H1 (cell line): ENCODE data around the gene WIPF3. TPM values are rescaled to one million over a fixed set of nuclear protein-coding genes. Genes with fewer than 3 reads are reported as not detected.

Experiments
- CTCF ChIA-PET: fragments of 300-600 bp; sonication (Branson Sonifier 250); formaldehyde crosslinking; loops from one replicate; lab custom pipeline; 2021; ENCODE audit not compliant: partially characterized antibody; lab: Charles Lee
- POLR2A ChIA-PET: fragments of 300-600 bp; sonication (Branson Sonifier 250); formaldehyde crosslinking; loops from one replicate; lab custom pipeline; 2021; ENCODE audit warnings: inconsistent platforms; ENCODE audit not compliant: partially characterized antibody; lab: Charles Lee
- DNase-seq, 2 experiments: peaks; one replicate each; pipeline versions ENCODE4 v3.0.0 to v3.0.0-alpha.2; 2010 to 2022; ENCODE audit warnings: low spot score in 2 of 2, low read depth in 1 of 2, mixed read lengths in 1 of 2
- FAIRE-seq: peaks from 2 replicates; lab custom pipeline; 2011; peaks lifted over from hg19 to GRCh38; lab: Jason Lieb, UNC
- H2AFZ ChIP-seq: 2 replicates; pipeline ENCODE4 v1.8.1; 2012; ENCODE audit warnings: low read length, inconsistent platforms
- H2AK5ac ChIP-seq: 2 replicates; pipeline ENCODE4 v1.6.1; 2013; ENCODE audit warnings: low read depth, low read length
- H2BK120ac ChIP-seq: replicated peaks from 2 replicates; pipeline ENCODE3; 2013; ENCODE audit warnings: low read depth, low read length, inconsistent platforms
- H2BK12ac ChIP-seq: 2 replicates; pipeline ENCODE4 v1.6.1; 2013; ENCODE audit warnings: low read depth, low read length
- H2BK15ac ChIP-seq: 2 replicates; pipeline ENCODE4 v1.6.1; 2013; ENCODE audit warnings: low read length
- H2BK20ac ChIP-seq: 2 replicates; pipeline ENCODE4 v1.6.1; 2013; ENCODE audit warnings: low read length
- H2BK5ac ChIP-seq: 2 replicates; pipeline ENCODE4 v1.6.1; 2013; ENCODE audit warnings: low read depth, low read length
- H3K14ac ChIP-seq: 2 replicates; pipeline ENCODE4 v1.6.1; 2013; ENCODE audit warnings: inconsistent platforms; ENCODE audit not compliant: insufficient read length
- H3K18ac ChIP-seq: 2 replicates; pipeline ENCODE4 v1.6.1; 2013; ENCODE audit warnings: low read length; ENCODE audit errors: extremely low read depth
- H3K23ac ChIP-seq: 2 replicates; pipeline ENCODE4 v1.6.1; 2013; ENCODE audit warnings: inconsistent platforms; ENCODE audit not compliant: insufficient read length
- H3K23me2 ChIP-seq: 2 replicates; pipeline ENCODE4 v1.6.1; 2013; ENCODE audit warnings: low read depth, low read length
- H3K27ac ChIP-seq: 2 replicates; pipeline ENCODE4 v1.6.1; 2011; ENCODE audit warnings: low read depth, low read length, inconsistent platforms
- H3K27me3 ChIP-seq, 4 experiments: replicated peaks in 1 of 4; 1 replicate in 1 of 4; 2 replicates in 3 of 4; pipeline versions ENCODE4 v1.6.1 to v1.8.1; 2011 to 2013; ENCODE audit warnings: low read length in 3 of 4, mild to moderate bottlenecking in 3 of 4, inconsistent platforms in 2 of 4, mixed read lengths in 2 of 4, moderate library complexity in 1 of 4; ENCODE audit not compliant: control insufficient read depth in 3 of 4, insufficient read depth in 3 of 4; ENCODE audit errors: extremely low read depth in 1 of 4
- H3K36me3 ChIP-seq, 4 experiments: 2 replicates each; pipeline versions ENCODE4 v1.6.1 to v1.8.1; 2011 to 2013; ENCODE audit warnings: mild to moderate bottlenecking in 4 of 4, low read length in 3 of 4, moderate library complexity in 2 of 4, control low read depth in 1 of 4, inconsistent platforms in 1 of 4; ENCODE audit not compliant: insufficient read depth in 4 of 4, control insufficient read depth in 2 of 4
- H3K4ac ChIP-seq: replicated peaks from 2 replicates; pipeline ENCODE3; 2013; ENCODE audit warnings: low read length, low read depth, mixed read lengths, inconsistent platforms; ENCODE audit not compliant: insufficient read length
- H3K4me1 ChIP-seq, 4 experiments: replicated peaks in 1 of 4; 1 replicate in 1 of 4; 2 replicates in 3 of 4; pipeline versions ENCODE4 v1.6.1 to v1.8.1; 2011 to 2013; ENCODE audit warnings: low read length in 3 of 4, inconsistent platforms in 2 of 4, mixed read lengths in 1 of 4; ENCODE audit not compliant: insufficient read depth in 4 of 4, control insufficient read depth in 3 of 4
- H3K4me2 ChIP-seq, 2 experiments: 2 replicates each; pipeline versions ENCODE4 v1.6.1 to v1.8.1; 2011 to 2013; ENCODE audit warnings: low read depth in 2 of 2, low read length in 2 of 2, control low read depth in 1 of 2, inconsistent platforms in 1 of 2, mild to moderate bottlenecking in 1 of 2; ENCODE audit not compliant: insufficient read depth in 1 of 2
- H3K4me3 ChIP-seq, 4 experiments: fragments of 200-600, 300-600 bp in 1 of 4; sonication (generic), shearing (Covaris generic), sonication (Bioruptor Twin) in 1 of 4; 2 replicates each; pipeline versions ENCODE4 v1.5.1 to v1.8.1; 2011 to 2016; ENCODE audit warnings: low read length in 4 of 4, low read depth in 3 of 4, control low read depth in 2 of 4, inconsistent platforms in 2 of 4, mild to moderate bottlenecking in 2 of 4, mixed read lengths in 1 of 4, moderate library complexity in 1 of 4; ENCODE audit not compliant: insufficient read depth in 2 of 4; ENCODE audit errors: extremely low read depth in 1 of 4
- H3K56ac ChIP-seq: replicated peaks from 2 replicates; pipeline ENCODE3; 2013; ENCODE audit warnings: low read depth, mild to moderate bottlenecking, mixed read lengths, low read length, inconsistent platforms; ENCODE audit not compliant: insufficient read length
- H3K79me1 ChIP-seq: 2 replicates; pipeline ENCODE4 v1.6.1; 2013; ENCODE audit warnings: low read depth, low read length, control low read depth
- H3K79me2 ChIP-seq, 2 experiments: 2 replicates each; pipeline versions ENCODE4 v1.6.1 to v1.8.1; 2012 to 2013; ENCODE audit warnings: low read length in 2 of 2, mild to moderate bottlenecking in 2 of 2, inconsistent platforms in 1 of 2; ENCODE audit not compliant: insufficient read depth in 2 of 2, control insufficient read depth in 1 of 2
- H3K9ac ChIP-seq, 4 experiments: replicated peaks in 1 of 4; 1 replicate in 1 of 4; 2 replicates in 3 of 4; pipeline versions ENCODE4 v1.6.1 to v1.8.1; 2011 to 2013; ENCODE audit warnings: low read depth in 3 of 4, low read length in 3 of 4, control low read depth in 2 of 4, mild to moderate bottlenecking in 2 of 4, moderate library complexity in 2 of 4, inconsistent platforms in 1 of 4; ENCODE audit errors: extremely low read depth in 1 of 4
- H3K9me3 ChIP-seq, 2 experiments: 2 replicates each; pipeline versions ENCODE4 v1.6.1 to v1.8.1; 2012 to 2013; ENCODE audit warnings: mild to moderate bottlenecking in 2 of 2, moderate library complexity in 2 of 2, control low read depth in 1 of 2, inconsistent platforms in 1 of 2, low read depth in 1 of 2, low read length in 1 of 2, mixed read lengths in 1 of 2; ENCODE audit not compliant: insufficient read depth in 2 of 2
- H4K20me1 ChIP-seq, 2 experiments: replicated peaks in 1 of 2; 2 replicates each; pipeline versions ENCODE3 to v1.8.1; 2011 to 2013; ENCODE audit warnings: inconsistent platforms in 2 of 2, low read length in 2 of 2, mild to moderate bottlenecking in 1 of 2; ENCODE audit not compliant: insufficient read depth in 2 of 2, control insufficient read depth in 1 of 2
- H4K5ac ChIP-seq: 2 replicates; pipeline ENCODE4 v1.6.1; 2013; ENCODE audit warnings: low read length, low read depth, mixed read lengths, inconsistent platforms; ENCODE audit not compliant: insufficient read length
- H4K8ac ChIP-seq: 2 replicates; pipeline ENCODE4 v1.8.0; 2013; ENCODE audit warnings: mild to moderate bottlenecking, moderate library complexity, low read length, inconsistent platforms; ENCODE audit not compliant: insufficient read depth; ENCODE audit errors: extremely low read depth
- H4K91ac ChIP-seq: replicated peaks from 2 replicates; pipeline ENCODE3; 2013; ENCODE audit warnings: low read length, mixed read lengths, inconsistent platforms; ENCODE audit not compliant: insufficient read length
- ASH2L ChIP-seq: fragments of 200-600, 300-600 bp; sonication (generic); IDR thresholded peaks from one replicate; pipeline ENCODE4 v1.7.1; 2017; ENCODE audit warnings: low read length
- CBX8 ChIP-seq: fragments of 300-800, 300-1000 bp; sonication (generic); IDR thresholded peaks from 2 replicates; pipeline ENCODE4 v1.7.1; 2016; ENCODE audit warnings: low read depth, low read length, borderline replicate concordance
- CHD1 ChIP-seq: IDR thresholded peaks from 2 replicates; pipeline ENCODE4 v1.6.1; 2012; ENCODE audit warnings: low read depth, low read length, improper control_type of control experiment
- CREB1 ChIP-seq: IDR thresholded peaks from 2 replicates; pipeline ENCODE4 v1.6.1; 2012; ENCODE audit warnings: inconsistent platforms
- GABPA ChIP-seq: IDR thresholded peaks from 2 replicates; pipeline ENCODE4 v1.6.1; 2011; ENCODE audit warnings: mild to moderate bottlenecking, low read length, moderate library complexity, borderline replicate concordance; ENCODE audit not compliant: insufficient read depth
- GTF2F1 ChIP-seq: IDR thresholded peaks from 2 replicates; pipeline ENCODE4 v1.6.1; 2012; ENCODE audit warnings: low read depth, low read length, improper control_type of control experiment, borderline replicate concordance
- KDM1A ChIP-seq: fragments of 200-600, 300-600 bp; sonication (generic); IDR thresholded peaks from 2 replicates; pipeline ENCODE4 v1.7.1; 2016; ENCODE audit warnings: mild to moderate bottlenecking, low read length, borderline replicate concordance
- KDM5A ChIP-seq: fragments of 200-600 bp; IDR thresholded peaks from 2 replicates; pipeline ENCODE4 v1.7.1; 2012; ENCODE audit warnings: mild to moderate bottlenecking, low read length, inconsistent platforms, mixed read lengths
- RAD21 ChIP-seq, 2 experiments: IDR thresholded peaks in 1 of 2; conservative IDR thresholded peaks in 1 of 2; 2 replicates each; pipeline ENCODE4 v1.6.1; 2011; ENCODE audit warnings: low read depth in 2 of 2, low read length in 2 of 2, improper control_type of control experiment in 1 of 2, inconsistent platforms in 1 of 2, mild to moderate bottlenecking in 1 of 2, moderate library complexity in 1 of 2
- RBBP5 ChIP-seq: IDR thresholded peaks from 2 replicates; pipeline ENCODE4 v1.7.1; 2012; ENCODE audit warnings: low read depth, mild to moderate bottlenecking, inconsistent platforms, low read length, moderate library complexity, borderline replicate concordance
- RNF2 ChIP-seq: fragments of 200-900, 300-1000 bp; sonication (generic); IDR thresholded peaks from 2 replicates; pipeline ENCODE4 v1.7.1; 2016; ENCODE audit warnings: borderline replicate concordance, low read depth, mild to moderate bottlenecking, antibody characterized with exemption, low read length; ENCODE audit not compliant: poor library complexity, severe bottlenecking; ENCODE audit errors: missing control alignments
- SAP30 ChIP-seq: fragments of 300-600 bp; sonication (generic); IDR thresholded peaks from 2 replicates; pipeline ENCODE4 v1.7.1; 2012; ENCODE audit warnings: low read length, moderate library complexity, mild to moderate bottlenecking, inconsistent platforms; ENCODE audit not compliant: insufficient read depth, insufficient replicate concordance
- TEAD4 ChIP-seq: IDR thresholded peaks from 2 replicates; pipeline ENCODE4 v1.6.1; 2012; ENCODE audit warnings: low read depth, low read length, inconsistent platforms, mixed read lengths
- YY1 ChIP-seq: IDR thresholded peaks from 2 replicates; pipeline ENCODE4 v1.6.1; 2011; ENCODE audit warnings: low read depth, mild to moderate bottlenecking, low read length
- WGBS, 2 experiments: shearing (Covaris generic) in 1 of 2; methylation state at CpG; one replicate each; pipeline versions ENCODE4 v1.1.6 to v1.1.7; 2013 to 2015; ENCODE audit warnings: low lambda C conversion rate in 2 of 2, mixed read lengths in 2 of 2, inconsistent platforms in 1 of 2, low coverage in 1 of 2, missing lambda C conversion rate in 1 of 2; ENCODE audit not compliant: insufficient replicate concordance in 2 of 2, insufficient coverage in 1 of 2, insufficient read length in 1 of 2; ENCODE audit errors: extremely low coverage in 1 of 2, missing lambda C conversion rate in 1 of 2; 5-methylcytosine and 5-hydroxymethylcytosine counted together
- polyA plus RNA-seq, 7 experiments: library from polyadenylated mRNA; depleted of rRNA in 3 of 7; stranded (reverse) in 5 of 7; unstranded in 2 of 7; fragments of >200 nt in 5 of 7; fragments of 200-250 nt in 2 of 7; gene quantifications; 1 replicate in 5 of 7; 2 replicates in 1 of 7; 4 replicates in 1 of 7; pipeline versions ENCODE4 v1.2.1 to v1.2.3, GENCODE V29; 2011 to 2013; ENCODE audit warnings: missing spikeins in 2 of 7, mixed read lengths in 2 of 7
- total RNA-seq: library from RNA; stranded (reverse); fragmentation: NEBNext Ultra II Directional; extraction: Animal tissue kit (Norgen Biotek cat#: 25700); gene quantifications from 2 replicates; pipeline ENCODE4 v1.2.1, GENCODE V29; 2021

WIPF3 gene
- total and polyA plus RNA-seq, 2 of the 8 experiments (the other 6 are each of a cell fraction or from before 2014, with no cell fraction given), result 5.0 to 12.1 TPM

- Histone ChIP-seq H3K36me3 (no peaks in the 10 kb centered on the region), H4K20me1 (peaks cover 0 to 2% of the 10 kb centered on the region in 2 experiments)
- FAIRE-seq, result peak; percentile 24
- TF ChIP-seq GABPA (no peak), SAP30 (no peak), TEAD4 (no peak), CBX8 (no peak), ASH2L (no peak), CREB1 (no peak), CHD1 (no peak), RAD21 (IDR thresholded peaks at IDR 0.05 in 1 of 2, conservative IDR thresholded peaks at IDR 0.05 in 1 of 2; ENCODE audit: low read depth in 2 of 2, low read length in 2 of 2) (no peak), RBBP5 (no peak), KDM5A (no peak), KDM1A (no peak), YY1 (no peak), GTF2F1 (no peak), RNF2 (no peak)
Measured at GRCh38 chr7:29843093-29843492, 36.8 kb downstream of the WIPF3 start.

More at GRCh38 chr7:29843093-29843492, 36.8 kb downstream of the WIPF3 start:
- Histone ChIP-seq H4K5ac (no peak overlapping the region), H4K8ac (no peak overlapping the region), H3K23me2 (no peaks in the 10 kb centered on the region), H4K91ac (no peak overlapping the region), H3K23ac (no peak overlapping the region), H3K27me3 (no peaks in the 10 kb centered on the region; a peak in 1 of 7 replicates), H3K9ac (no peak overlapping the region), H3K9me3 (no peaks in the 10 kb centered on the region), H2BK120ac (no peak overlapping the region), H3K4me1 (peaks cover 0 to 3% (median 0%) of the 10 kb centered on the region in 4 experiments; a peak in 4 of 7 replicates), H3K56ac (no peak overlapping the region), H2AFZ (no peak overlapping the region), H2BK12ac (no peak overlapping the region), H3K4me3 (no peak overlapping the region), H3K79me2 (no peaks in the 10 kb centered on the region), H2BK5ac (no peak overlapping the region), H3K4me2 (no peak overlapping the region), H3K14ac (no peak overlapping the region), H3K27ac (no peak overlapping the region), H2BK15ac (no peak overlapping the region), H3K18ac (no peak overlapping the region), H2BK20ac (no peak overlapping the region), H3K79me1 (no peaks in the 10 kb centered on the region), H3K4ac (no peak overlapping the region), H2AK5ac (no peak overlapping the region)
- ChIA-PET POLR2A (no interaction called here), CTCF (interaction anchor here (0.6 to 2.0 kb wide), 5 partner anchors 18 to 79 kb away, joined by 3 to 4 read pairs (median 3); partner anchors contain the start of gene WIPF3)
- 86% methylated on average over 8 of the region's 8 CpGs; no CpG with 5 or more reads in 1 of the 2 experiments for WGBS, 2 experiments
- no peak for DNase-seq
